Measurements from ENCODE around the gene TARBP2.
"Not testable (repeated sequence)": the region's sequence is repeated elsewhere in the genome, so short reads cannot be mapped to it uniquely, and the experiment has no call there.

Gene TARBP2

GRCh38 chr12:53476769-53477209 lies 24.3 kb upstream of the TARBP2 start:
- DNase-seq = no peak

- DNase-seq = no peak
Measured at GRCh38 chr12:53478865-53479264, 22.2 kb upstream of the TARBP2 start.

- DNase-seq = no peak
Measured at GRCh38 chr12:53479331-53479730, 21.8 kb upstream of the TARBP2 start.

GRCh38 chr12:53480491-53481442 lies 20.3 kb upstream of the TARBP2 start:
- DNase-seq = no peak

GRCh38 chr12:53481458-53481857 lies 19.6 kb upstream of the TARBP2 start:
- not testable (repeated sequence) for DNase-seq

- no peak for DNase-seq
Measured at GRCh38 chr12:53481939-53482586, 19.0 kb upstream of the TARBP2 start.

GRCh38 chr12:53482626-53483168 lies 18.4 kb upstream of the TARBP2 start:
- DNase-seq = no peak

GRCh38 chr12:53483225-53483978 lies 17.7 kb upstream of the TARBP2 start:
- no peak for DNase-seq

GRCh38 chr12:53483979-53484377 lies 17.1 kb upstream of the TARBP2 start:
- no peak for DNase-seq

GRCh38 chr12:53484686-53485575 lies 16.2 kb upstream of the TARBP2 start:
- DNase-seq = no peak

- DNase-seq = no peak
Measured at GRCh38 chr12:53485955-53486735, 14.9 kb upstream of the TARBP2 start.

GRCh38 chr12:53486736-53487487 lies 14.2 kb upstream of the TARBP2 start:
- no peak for DNase-seq

- no peak for DNase-seq
Measured at GRCh38 chr12:53489242-53489864, 11.7 kb upstream of the TARBP2 start.

- DNase-seq = no peak
Measured at GRCh38 chr12:53492188-53492587, 8.9 kb upstream of the TARBP2 start.

GRCh38 chr12:53492830-53493609 lies 8.1 kb upstream of the TARBP2 start:
- peak; percentile 84 for DNase-seq

- no peak for DNase-seq
Measured at GRCh38 chr12:53493610-53494391, 7.3 kb upstream of the TARBP2 start.

GRCh38 chr12:53495903-53496751 lies 5.0 kb upstream of the TARBP2 start:
- no peak for DNase-seq
